Caco-2 (cell line): ENCODE data around the gene TNFRSF21. TPM values are rescaled to one million over a fixed set of nuclear protein-coding genes. Genes with fewer than 3 reads are reported as not detected.

Source experiments
- BruUV-seq: library from RNA; stranded (reverse); fragments of 400-500 nt; replicated peaks from 2 replicates; lab custom pipeline; 2021; lab: Mats Ljungman, UMichigan
- CTCF ChIA-PET: fragments of 300-600 bp; sonication (Branson Sonifier 250); formaldehyde crosslinking; loops from one replicate; lab custom pipeline; 2022; ENCODE audit warnings: antibody characterized with exemption; lab: Charles Lee
- POLR2A ChIA-PET: fragments of 300-600 bp; sonication (Branson Sonifier 250); formaldehyde crosslinking; loops from one replicate; lab custom pipeline; 2022; ENCODE audit warnings: antibody characterized with exemption; lab: Charles Lee
- DNase-seq, 2 experiments: peaks; one replicate each; pipeline versions ENCODE4 v3.0.0 to v3.0.0-alpha.2; 2020 to 2022
- H3K27me3 ChIP-seq: replicated peaks from 2 replicates; pipeline ENCODE4 v1.6.0; 2011; ENCODE audit warnings: low read length; ENCODE audit not compliant: control insufficient read depth, insufficient read depth
- H3K36me3 ChIP-seq: 2 replicates; pipeline ENCODE4 v1.5.1; 2011; ENCODE audit warnings: low read length; ENCODE audit not compliant: control insufficient read depth, insufficient read depth
- H3K4me1 ChIP-seq: fragments of 250-450 bp; sonication (Bioruptor Pico); 2 replicates; pipeline ENCODE4 v1.5.1; 2020; ENCODE audit warnings: mild to moderate bottlenecking
- H3K4me3 ChIP-seq: 2 replicates; pipeline ENCODE4 v1.5.1; 2011; ENCODE audit warnings: low read depth, mild to moderate bottlenecking, control low read depth, low read length
- H3K9me3 ChIP-seq: fragments of 250-450 bp; sonication (Bioruptor Pico); 2 replicates; pipeline ENCODE4 v1.5.1; 2020; ENCODE audit warnings: mild to moderate bottlenecking, moderate library complexity
- H3K27ac Mint-ChIP-seq: one replicate; pipeline ENCODE4 v1.8.0; 2022; ENCODE audit warnings: mixed read lengths; ENCODE audit not compliant: unreplicated experiment
- H3K27me3 Mint-ChIP-seq: one replicate; pipeline ENCODE4 v1.8.0; 2022; ENCODE audit warnings: mixed read lengths; ENCODE audit not compliant: insufficient read depth, unreplicated experiment
- H3K36me3 Mint-ChIP-seq: one replicate; pipeline ENCODE4 v1.8.0; 2022; ENCODE audit warnings: mild to moderate bottlenecking, mixed read lengths; ENCODE audit not compliant: insufficient read depth, unreplicated experiment
- H3K4me1 Mint-ChIP-seq: one replicate; pipeline ENCODE4 v1.8.0; 2022; ENCODE audit warnings: low read depth, mixed read lengths; ENCODE audit not compliant: unreplicated experiment
- H3K4me3 Mint-ChIP-seq: one replicate; pipeline ENCODE4 v1.8.0; 2022; ENCODE audit warnings: mild to moderate bottlenecking, moderate library complexity, mixed read lengths; ENCODE audit not compliant: unreplicated experiment
- H3K9me3 Mint-ChIP-seq: one replicate; pipeline ENCODE4 v1.8.0; 2022; ENCODE audit warnings: mixed read lengths; ENCODE audit not compliant: unreplicated experiment
- intact Hi-C: fragments of 100-400 bp; cut with micrococcal nuclease; formaldehyde crosslinking; loops from one replicate; pipeline ENCODE4 v1.10.0; 2022; ENCODE audit not compliant: unreplicated experiment
- total RNA-seq: library from RNA; stranded (reverse); gene quantifications from 2 replicates; pipeline ENCODE4 v1.2.3, GENCODE V29; 2022
- TF ChIP-seq, protein P1 (sequence below), 2 experiments: fragments of 200-600 bp in 1 of 2; IDR thresholded peaks; 1 replicate in 1 of 2; 2 replicates in 1 of 2; pipeline versions ENCODE4 v1.5.1 to v1.8.0; 2011 to 2022; ENCODE audit warnings: antibody characterized with exemption in 1 of 2, control low read depth in 1 of 2, inconsistent platforms in 1 of 2, low read depth in 1 of 2, low read length in 1 of 2, mild to moderate bottlenecking in 1 of 2, moderate library complexity in 1 of 2; ENCODE audit not compliant: insufficient read depth in 1 of 2, severe bottlenecking in 1 of 2, unreplicated experiment in 1 of 2

TNFRSF21 gene
- total RNA-seq, 1 experiment from 2014 or later: 60.8 TPM

DNA sequence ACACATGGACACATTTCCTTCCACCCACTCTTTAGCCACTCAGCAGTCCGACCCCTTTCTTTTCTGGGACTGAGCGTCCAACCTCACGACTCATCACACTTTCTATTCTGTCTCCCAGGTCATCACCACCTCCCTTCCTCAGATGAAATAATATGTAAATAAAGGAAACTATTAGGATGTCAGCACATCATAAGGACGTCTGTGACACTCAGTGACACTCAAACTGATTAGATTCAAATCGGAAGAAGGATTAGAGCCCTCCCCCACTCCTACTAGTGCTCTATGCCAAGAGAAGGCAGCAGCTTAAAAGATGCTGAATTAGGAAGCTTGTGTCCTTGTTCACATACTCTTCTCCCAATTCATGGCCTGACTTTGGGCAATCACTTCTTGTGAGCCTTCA is 113.6 kb downstream of the TNFRSF21 start:
- intact Hi-C loops: no loop called here

DNA sequence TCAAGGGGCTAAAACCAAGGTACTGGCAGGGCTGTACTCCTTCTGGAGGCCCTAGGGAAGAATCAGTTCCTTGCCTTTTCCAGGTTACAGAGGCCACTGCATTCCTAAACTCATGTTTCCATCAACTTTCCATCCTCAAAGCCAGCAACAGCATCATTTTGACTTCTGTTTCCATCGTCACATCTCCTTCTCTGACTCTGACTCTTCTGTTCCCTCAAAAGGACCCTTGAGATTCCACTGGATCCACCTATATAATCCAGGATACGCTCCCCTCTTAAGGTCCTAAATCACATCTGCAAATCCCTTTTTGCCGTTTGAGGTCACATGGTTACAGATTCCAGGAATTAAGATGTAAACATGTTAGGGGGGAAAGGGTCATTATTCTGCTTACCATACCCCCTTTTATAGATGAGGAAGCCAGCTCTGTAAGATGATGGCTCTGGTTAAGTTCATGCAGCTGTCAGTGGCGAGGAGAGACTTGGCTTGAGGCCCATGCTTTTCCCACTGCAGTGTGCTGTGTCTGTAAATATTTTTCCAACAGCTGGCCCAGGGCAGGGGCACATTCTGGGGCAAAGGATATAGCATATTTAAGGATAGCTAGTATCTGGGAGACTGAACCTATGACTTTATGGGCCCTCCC is 114.6 kb downstream of the TNFRSF21 start:
- H3K27ac Mint-ChIP-seq: peak overlapping the region; percentile 53
- no peak overlapping the region for H3K4me3 Mint-ChIP-seq

More for the DNA sequence above, 113.6 kb downstream of the TNFRSF21 start:
- CTCF ChIA-PET: no interaction called here
- Mint-ChIP-seq H3K9me3 (peaks cover 14% of the 10 kb centered on the region), H3K4me1 (no peaks in the 10 kb centered on the region), H3K4me3 (no peak overlapping the region), H3K27me3 (no peaks in the 10 kb centered on the region), H3K36me3 (no peaks in the 10 kb centered on the region), H3K27ac (no peak overlapping the region)
- POLR2A ChIA-PET: no interaction called here
- H3K27me3 ChIP-seq: no peaks in the 10 kb centered on the region
- no peaks in the 10 kb centered on the region for H3K9me3 ChIP-seq
- TF ChIP-seq, protein P1, sequence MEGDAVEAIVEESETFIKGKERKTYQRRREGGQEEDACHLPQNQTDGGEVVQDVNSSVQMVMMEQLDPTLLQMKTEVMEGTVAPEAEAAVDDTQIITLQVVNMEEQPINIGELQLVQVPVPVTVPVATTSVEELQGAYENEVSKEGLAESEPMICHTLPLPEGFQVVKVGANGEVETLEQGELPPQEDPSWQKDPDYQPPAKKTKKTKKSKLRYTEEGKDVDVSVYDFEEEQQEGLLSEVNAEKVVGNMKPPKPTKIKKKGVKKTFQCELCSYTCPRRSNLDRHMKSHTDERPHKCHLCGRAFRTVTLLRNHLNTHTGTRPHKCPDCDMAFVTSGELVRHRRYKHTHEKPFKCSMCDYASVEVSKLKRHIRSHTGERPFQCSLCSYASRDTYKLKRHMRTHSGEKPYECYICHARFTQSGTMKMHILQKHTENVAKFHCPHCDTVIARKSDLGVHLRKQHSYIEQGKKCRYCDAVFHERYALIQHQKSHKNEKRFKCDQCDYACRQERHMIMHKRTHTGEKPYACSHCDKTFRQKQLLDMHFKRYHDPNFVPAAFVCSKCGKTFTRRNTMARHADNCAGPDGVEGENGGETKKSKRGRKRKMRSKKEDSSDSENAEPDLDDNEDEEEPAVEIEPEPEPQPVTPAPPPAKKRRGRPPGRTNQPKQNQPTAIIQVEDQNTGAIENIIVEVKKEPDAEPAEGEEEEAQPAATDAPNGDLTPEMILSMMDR (IDR thresholded peaks at IDR 0.05; ENCODE audit: insufficient read depth in 1 of 2, low read depth in 1 of 2, low read length in 1 of 2, severe bottlenecking in 1 of 2, unreplicated experiment in 1 of 2): no peak
- no peak overlapping the region for H3K4me3 ChIP-seq
- DNase-seq: no peak
- no peaks in the 10 kb centered on the region for H3K36me3 ChIP-seq
- H3K4me1 ChIP-seq: peaks cover 4% of the 10 kb centered on the region
- BruUV-seq: no TSS peak

DNA sequence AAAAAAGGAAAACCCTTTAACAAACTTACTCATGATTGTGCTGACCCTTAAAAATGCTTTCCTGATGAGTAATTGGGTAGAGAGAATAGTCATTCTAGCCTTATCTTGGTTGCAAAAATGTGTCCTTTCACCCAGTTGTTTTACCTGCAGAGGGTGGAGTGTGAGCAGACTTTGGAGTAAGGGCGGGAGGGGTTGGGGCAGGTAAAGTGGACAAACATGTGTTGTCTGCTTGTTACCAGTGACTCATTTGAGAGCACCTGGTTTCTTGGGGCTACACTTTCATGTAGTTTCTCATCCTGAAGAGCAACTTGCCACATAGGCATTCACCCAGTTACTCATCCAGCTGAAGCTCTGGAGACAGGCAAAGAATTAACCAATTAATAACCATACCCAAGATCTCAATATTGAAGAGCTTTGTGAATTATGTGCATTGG is 121.1 kb downstream of the TNFRSF21 start:
- TF ChIP-seq, protein P1 (IDR thresholded peaks at IDR 0.05; ENCODE audit: insufficient read depth in 1 of 2, low read depth in 1 of 2, low read length in 1 of 2, severe bottlenecking in 1 of 2, unreplicated experiment in 1 of 2): no peak
- Mint-ChIP-seq H3K27me3 (no peaks in the 10 kb centered on the region), H3K4me3 (peak overlapping the region; percentile 23), H3K27ac (peak overlapping the region; percentile 96), H3K4me1 (peaks cover 36% of the 10 kb centered on the region), H3K9me3 (peaks cover 10% of the 10 kb centered on the region), H3K36me3 (peaks cover 14% of the 10 kb centered on the region)
- no TSS peak for BruUV-seq
- DNase-seq: peak; percentile 82 to 94
- ChIA-PET POLR2A (interaction anchor here (0.6 kb wide), 1 partner anchor 76 kb away, joined by 3 read pairs; no protein-coding TSS in a partner anchor), CTCF (interaction anchor here (1.0 kb wide), 1 partner anchor 82 kb away, joined by 4 read pairs; no protein-coding TSS in a partner anchor)
- no peaks in the 10 kb centered on the region for H3K27me3 ChIP-seq
- H3K4me1 ChIP-seq: peaks cover 38% of the 10 kb centered on the region
- intact Hi-C loops: loop anchor here (1.0 to 5.0 kb wide), 8 partner anchors 35 to 174 kb away; no protein-coding TSS in a partner anchor
- H3K9me3 ChIP-seq: 0 out of 2 replicates have a peak, but pooled peaks cover 5% of the 10 kb centered on the region
- no peak overlapping the region for H3K4me3 ChIP-seq
- no peaks in the 10 kb centered on the region; the same call in 1 of the 2 replicates for H3K36me3 ChIP-seq

More for the DNA sequence above, 114.6 kb downstream of the TNFRSF21 start:
- TF ChIP-seq, protein P1 (IDR thresholded peaks at IDR 0.05; ENCODE audit: insufficient read depth in 1 of 2, low read depth in 1 of 2, low read length in 1 of 2, severe bottlenecking in 1 of 2, unreplicated experiment in 1 of 2): no peak
- Mint-ChIP-seq H3K4me1 (no peaks in the 10 kb centered on the region), H3K27me3 (no peaks in the 10 kb centered on the region), H3K36me3 (no peaks in the 10 kb centered on the region), H3K9me3 (peaks cover 13% of the 10 kb centered on the region)
- ChIA-PET POLR2A (no interaction called here), CTCF (no interaction called here)
- H3K4me3 ChIP-seq: no peak overlapping the region
- H3K27me3 ChIP-seq: no peaks in the 10 kb centered on the region
- intact Hi-C loops: no loop called here
- no peaks in the 10 kb centered on the region for H3K9me3 ChIP-seq
- no TSS peak for BruUV-seq
- no peaks in the 10 kb centered on the region for H3K36me3 ChIP-seq
- DNase-seq: no peak
- no peaks in the 10 kb centered on the region; the same call in 1 of the 2 replicates for H3K4me1 ChIP-seq
